ENCODE data around the gene TRAPPC5. TPM values are rescaled to one million over a fixed set of nuclear protein-coding genes. Genes with fewer than 3 reads are reported as not detected.

The TRAPPC5 gene
- total RNA-seq, 1 experiment from 2014 or later: 77.4 TPM

DNA sequence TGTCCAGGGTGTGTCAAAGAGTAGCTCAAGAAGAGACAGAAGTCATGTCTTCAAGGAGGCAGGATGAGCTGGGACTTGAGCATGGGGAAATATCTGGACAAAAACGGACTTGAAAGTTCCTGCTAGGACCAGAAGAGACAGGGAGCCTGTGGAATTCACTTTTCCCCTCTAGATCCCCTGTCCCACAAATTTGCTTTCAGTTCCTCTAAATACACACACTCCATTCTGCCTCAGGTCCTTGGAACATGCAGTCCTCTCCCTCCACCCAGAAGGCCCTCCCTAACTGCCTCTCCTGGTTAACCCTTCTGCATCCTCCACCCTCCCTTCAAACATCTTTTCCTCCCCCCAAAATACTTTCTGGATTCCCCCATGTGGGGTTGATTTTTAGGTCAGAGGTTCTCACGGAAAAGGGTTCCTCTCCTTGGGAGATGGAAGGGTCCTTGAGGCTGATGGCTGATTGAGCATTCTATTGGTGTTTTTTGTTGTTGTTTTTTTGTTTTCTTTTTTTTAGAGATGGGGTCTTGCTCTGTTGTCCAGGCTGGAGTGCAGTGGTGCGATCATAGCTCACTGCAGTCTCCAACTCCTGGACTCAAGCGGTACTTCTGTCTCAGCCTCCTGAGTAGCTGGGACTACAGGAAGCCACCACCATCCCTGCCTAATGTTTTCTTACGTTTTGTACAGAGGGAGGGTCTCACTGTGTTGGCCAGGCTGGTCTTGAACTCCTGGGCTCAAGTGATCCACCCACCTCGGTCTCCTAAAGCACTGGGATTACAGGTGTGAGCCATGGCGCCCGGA, 18.7 kb upstream of the TRAPPC5 start:
- Histone ChIP-seq H3K79me1 (ENCODE audit: insufficient read depth, low read depth, low read length, poor library complexity, severe bottlenecking) (no peaks in the 10 kb centered on the region), H3K27ac (ENCODE audit: insufficient read length, low read depth, low read length) (no peak overlapping the region), H3K79me2 (ENCODE audit: insufficient read depth, low read length) (no peaks in the 10 kb centered on the region), H3K9me3 (ENCODE audit: control insufficient read depth, low read depth, low read length) (no peaks in the 10 kb centered on the region), H3K18ac (ENCODE audit: insufficient read length, low read depth, low read length) (no peak overlapping the region), H3K4ac (ENCODE audit: low read depth, low read length) (no peak overlapping the region), H2BK15ac (ENCODE audit: low read depth, low read length) (no peak overlapping the region), H4K20me1 (ENCODE audit: control insufficient read depth, insufficient read depth, insufficient read length) (no peaks in the 10 kb centered on the region), H3K4me2 (ENCODE audit: insufficient read depth, insufficient read length, low read length) (no peak overlapping the region), H2BK120ac (ENCODE audit: low read depth, low read length, poor library complexity, severe bottlenecking) (no peak overlapping the region), H2BK20ac (ENCODE audit: low read depth, low read length, poor library complexity, severe bottlenecking) (no peak overlapping the region), H3K9ac (ENCODE audit: extremely low read depth, insufficient read length, low read length) (no peak overlapping the region), H4K91ac (ENCODE audit: insufficient read length, low read depth, low read length) (no peak overlapping the region), H2BK5ac (ENCODE audit: insufficient read length, low read length) (no peak overlapping the region), H4K5ac (ENCODE audit: insufficient read length, low read depth, low read length) (no peak overlapping the region), H2AK5ac (ENCODE audit: insufficient read length, low read length) (no peak overlapping the region), H2AFZ (ENCODE audit: low read length) (no peak overlapping the region), H3K56ac (ENCODE audit: insufficient read length, low read depth, low read length) (no peak overlapping the region), H3K23ac (ENCODE audit: insufficient read length, low read depth, low read length) (no peak overlapping the region), H3K14ac (ENCODE audit: insufficient read depth, low read length) (no peak overlapping the region), H3K4me1 (ENCODE audit: insufficient read depth, low read length) (no peaks in the 10 kb centered on the region), H3K27me3 (ENCODE audit: insufficient read depth, low read length) (no peaks in the 10 kb centered on the region; the same call in 1 of the 2 replicates), H3K23me2 (ENCODE audit: insufficient read length, low read depth, low read length, poor library complexity, severe bottlenecking) (no peaks in the 10 kb centered on the region), H2BK12ac (ENCODE audit: insufficient read length, low read depth, low read length) (no peak overlapping the region), H3T11ph (ENCODE audit: low read length) (no peak overlapping the region), H4K8ac (replicated peaks; ENCODE audit: insufficient read length, low read depth, low read length) (no peak overlapping the region)
- no peak overlapping the region for H3K27ac Mint-ChIP-seq
- peaks cover 75% of the 10 kb centered on the region for H3K27me3 Mint-ChIP-seq (ENCODE audit: low read depth)
- H3K4me1 Mint-ChIP-seq: 0 out of 4 replicates have a peak, but pooled peaks cover 0 to 3% of the 10 kb centered on the region in 2 experiments
- H3K9me3 Mint-ChIP-seq: peaks cover 0 to 2% of the 10 kb centered on the region in 2 experiments; a peak in 1 of 5 replicates
- H3K4me3 Mint-ChIP-seq: no peak overlapping the region
- no CpG with 5 or more reads among the region's 8 CpGs for WGBS (ENCODE audit: extremely low coverage, insufficient read length, low lambda C conversion rate)
- no peak for DNase-seq
- H3K36me3 Mint-ChIP-seq (ENCODE audit: insufficient read depth in 1 of 3, low read depth in 3 of 3): no peaks in the 10 kb centered on the region
- TF ChIP-seq, protein P1, sequence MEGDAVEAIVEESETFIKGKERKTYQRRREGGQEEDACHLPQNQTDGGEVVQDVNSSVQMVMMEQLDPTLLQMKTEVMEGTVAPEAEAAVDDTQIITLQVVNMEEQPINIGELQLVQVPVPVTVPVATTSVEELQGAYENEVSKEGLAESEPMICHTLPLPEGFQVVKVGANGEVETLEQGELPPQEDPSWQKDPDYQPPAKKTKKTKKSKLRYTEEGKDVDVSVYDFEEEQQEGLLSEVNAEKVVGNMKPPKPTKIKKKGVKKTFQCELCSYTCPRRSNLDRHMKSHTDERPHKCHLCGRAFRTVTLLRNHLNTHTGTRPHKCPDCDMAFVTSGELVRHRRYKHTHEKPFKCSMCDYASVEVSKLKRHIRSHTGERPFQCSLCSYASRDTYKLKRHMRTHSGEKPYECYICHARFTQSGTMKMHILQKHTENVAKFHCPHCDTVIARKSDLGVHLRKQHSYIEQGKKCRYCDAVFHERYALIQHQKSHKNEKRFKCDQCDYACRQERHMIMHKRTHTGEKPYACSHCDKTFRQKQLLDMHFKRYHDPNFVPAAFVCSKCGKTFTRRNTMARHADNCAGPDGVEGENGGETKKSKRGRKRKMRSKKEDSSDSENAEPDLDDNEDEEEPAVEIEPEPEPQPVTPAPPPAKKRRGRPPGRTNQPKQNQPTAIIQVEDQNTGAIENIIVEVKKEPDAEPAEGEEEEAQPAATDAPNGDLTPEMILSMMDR (conservative IDR thresholded peaks at IDR 0.05): no peak

Measured in H9 (cell line).